PFSK-1 (cell line): ENCODE data around the gene TTLL4.

Experiments used
- REST ChIP-seq, 2 experiments: IDR thresholded peaks; 2 replicates each; pipeline versions ENCODE4 v1.6.1 to v1.8.0; 2011 to 2012; ENCODE audit warnings: low read depth in 2 of 2, low read length in 2 of 2, control low read depth in 1 of 2, inconsistent platforms in 1 of 2, mild to moderate bottlenecking in 1 of 2, moderate library complexity in 1 of 2; ENCODE audit not compliant: insufficient read depth in 1 of 2
- TAF1 ChIP-seq: IDR thresholded peaks from 2 replicates; pipeline ENCODE4 v1.6.1; 2012; ENCODE audit warnings: low read length, control low read depth, borderline replicate concordance; ENCODE audit not compliant: insufficient read depth

- no peak for TF ChIP-seq TAF1
- no peak for TF ChIP-seq REST (IDR thresholded peaks at IDR 0.05; ENCODE audit: insufficient read depth in 1 of 2, low read depth in 2 of 2, low read length in 2 of 2)
These were observed 91.9 kb downstream of the TTLL4 start for GRCh38 chr2:218802386-218802994.
